HL-60 (cell line): ENCODE results near the gene ZYG11A.

Experiments
- POLR2AphosphoS5 ChIP-seq: IDR thresholded peaks from 2 replicates; pipeline ENCODE4 v1.6.1; 2012; ENCODE audit warnings: low read depth
- SPI1 ChIP-seq: IDR thresholded peaks from 2 replicates; pipeline ENCODE4 v1.6.1; 2012; ENCODE audit warnings: low read depth, mild to moderate bottlenecking, borderline replicate concordance
- TF ChIP-seq, protein P1 (sequence below): IDR thresholded peaks from one replicate; pipeline ENCODE4 v1.5.1; 2011; ENCODE audit warnings: low read length, control low read depth, inconsistent platforms; ENCODE audit not compliant: insufficient read depth

DNA sequence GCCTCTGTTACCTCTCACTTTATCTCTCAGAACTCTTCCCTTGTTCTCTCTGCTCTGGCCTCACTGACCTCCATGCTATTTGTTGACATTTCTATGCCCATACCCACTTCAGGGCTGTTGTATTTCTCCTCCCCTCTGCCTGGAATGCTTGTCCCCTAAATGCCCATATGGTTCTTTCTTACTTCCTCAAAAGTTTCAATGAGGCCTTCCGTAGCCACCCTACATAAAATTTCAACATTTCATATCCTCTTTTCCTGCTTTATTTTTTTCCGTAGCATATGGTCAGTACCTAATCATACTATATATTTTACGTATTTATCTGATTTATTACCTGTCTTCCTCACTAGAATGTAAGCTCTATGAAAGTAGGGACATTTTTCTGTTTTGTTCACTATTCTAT lies 47.1 kb upstream of the ZYG11A start:
- TF ChIP-seq, protein P1, sequence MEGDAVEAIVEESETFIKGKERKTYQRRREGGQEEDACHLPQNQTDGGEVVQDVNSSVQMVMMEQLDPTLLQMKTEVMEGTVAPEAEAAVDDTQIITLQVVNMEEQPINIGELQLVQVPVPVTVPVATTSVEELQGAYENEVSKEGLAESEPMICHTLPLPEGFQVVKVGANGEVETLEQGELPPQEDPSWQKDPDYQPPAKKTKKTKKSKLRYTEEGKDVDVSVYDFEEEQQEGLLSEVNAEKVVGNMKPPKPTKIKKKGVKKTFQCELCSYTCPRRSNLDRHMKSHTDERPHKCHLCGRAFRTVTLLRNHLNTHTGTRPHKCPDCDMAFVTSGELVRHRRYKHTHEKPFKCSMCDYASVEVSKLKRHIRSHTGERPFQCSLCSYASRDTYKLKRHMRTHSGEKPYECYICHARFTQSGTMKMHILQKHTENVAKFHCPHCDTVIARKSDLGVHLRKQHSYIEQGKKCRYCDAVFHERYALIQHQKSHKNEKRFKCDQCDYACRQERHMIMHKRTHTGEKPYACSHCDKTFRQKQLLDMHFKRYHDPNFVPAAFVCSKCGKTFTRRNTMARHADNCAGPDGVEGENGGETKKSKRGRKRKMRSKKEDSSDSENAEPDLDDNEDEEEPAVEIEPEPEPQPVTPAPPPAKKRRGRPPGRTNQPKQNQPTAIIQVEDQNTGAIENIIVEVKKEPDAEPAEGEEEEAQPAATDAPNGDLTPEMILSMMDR: no peak
- no peak for TF ChIP-seq POLR2AphosphoS5
- peak; percentile 65; the same call in 1 of the 2 replicates for TF ChIP-seq SPI1
